Suprapubic skin (tissue), 4 donors: ENCODE measurements around the gene ERC2. TPM values are rescaled to one million over a fixed set of nuclear protein-coding genes. Genes with fewer than 3 reads are reported as not detected.
A peak's percentile ranks its signal among the peaks of the same experiment; 100 is the strongest.

ENCODE experiments used
- DNase-seq, 2 donors: peaks; one replicate each; pipeline ENCODE4 v3.0.0-alpha.2; 2019; ENCODE audit warnings: low spot score in 2 of 2
- H3K27ac ChIP-seq: fragments of 200-600 bp; sonication (generic); one replicate; pipeline ENCODE4 v1.5.1; 2019
- H3K27me3 ChIP-seq: fragments of 200-600 bp; sonication (generic); one replicate; pipeline ENCODE4 v1.5.1; 2019
- H3K36me3 ChIP-seq: fragments of 200-600 bp; sonication (generic); one replicate; pipeline ENCODE4 v1.5.1; 2019
- H3K4me1 ChIP-seq: fragments of 200-600 bp; sonication (generic); one replicate; pipeline ENCODE4 v1.5.1; 2019
- H3K4me3 ChIP-seq: fragments of 200-600 bp; sonication (generic); one replicate; pipeline ENCODE4 v1.5.1; 2019; ENCODE audit warnings: mild to moderate bottlenecking
- H3K9me3 ChIP-seq: fragments of 200-600 bp; sonication (generic); one replicate; pipeline ENCODE4 v1.5.1; 2019
- CTCF ChIP-seq, 2 donors: fragments of 200-600 bp in 1 of 2; fragments of 450-650 bp in 1 of 2; sonication (generic) in 1 of 2; IDR thresholded peaks; one replicate each; pipeline ENCODE4 v1.5.1; 2016 to 2019; ENCODE audit warnings: antibody characterized with exemption in 2 of 2, mild to moderate bottlenecking in 1 of 2, moderate library complexity in 1 of 2
- EP300 ChIP-seq: sonication (generic); formaldehyde crosslinking; IDR thresholded peaks from one replicate; pipeline ENCODE4 v1.6.1; 2017; ENCODE audit warnings: antibody characterized with exemption
- POLR2A ChIP-seq, 2 donors: fragments of 450-650 bp; IDR thresholded peaks; one replicate each; pipeline ENCODE4 v1.6.1; 2017; ENCODE audit warnings: antibody characterized with exemption in 2 of 2, mild to moderate bottlenecking in 2 of 2, moderate library complexity in 2 of 2
- POLR2AphosphoS5 ChIP-seq, 3 donors: sonication (generic); formaldehyde crosslinking; IDR thresholded peaks; one replicate each; pipeline ENCODE4 v1.6.1; 2017; ENCODE audit warnings: antibody characterized with exemption in 3 of 3
- WGBS: methylation state at CpG from one replicate; pipeline ENCODE4 v1.1.5; 2018; 5-methylcytosine and 5-hydroxymethylcytosine counted together
- total RNA-seq, 4 donors: library from RNA; depleted of rRNA; stranded (reverse); fragments of >200 nt; gene quantifications; one replicate each; pipeline ENCODE4 v1.1.0, GENCODE V29; 2016

The ERC2 gene
- total RNA-seq, 4 donors from 2014 or later, result 0.21 TPM; not detected in 3

- TF ChIP-seq CTCF (IDR thresholded peaks at IDR 0.05) (no peak), POLR2A (IDR thresholded peaks at IDR 0.05) (no peak), POLR2AphosphoS5 (IDR thresholded peaks at IDR 0.05) (no peak), EP300 (no peak)
- H3K36me3 ChIP-seq, result no peaks in the 10 kb centered on the region
- peaks cover 66% of the 10 kb centered on the region for H3K4me1 ChIP-seq
- WGBS, result under 1% methylated on average over 28 of the region's 71 CpGs
- DNase-seq, result peak in 1 of 2 donors; percentile 56
- H3K27ac ChIP-seq, result peak overlapping the region; percentile 49
- H3K9me3 ChIP-seq, result no peaks in the 10 kb centered on the region
- peak overlapping the region; percentile 88 for H3K4me3 ChIP-seq
- H3K27me3 ChIP-seq, result peaks cover 43% of the 10 kb centered on the region
Measured at GRCh38 chr3:55487381-55488241, 980.7 kb downstream of the ERC2 start.

GRCh38 chr3:55486857-55487380 lies 981.3 kb downstream of the ERC2 start, which contains the start of gene WNT5A:
TSS of gene WNT5A (minus strand) at chr3:55487306. CDS start at chr3:55486985, 321 bp downstream.
- peak within 1 kb of the TSS; percentile 88 for H3K4me3 ChIP-seq
- WGBS, result under 1% methylated on average over 43 of the region's 52 CpGs
- H3K27me3 ChIP-seq, result peaks cover 50% of the 10 kb centered on the region
- H3K4me1 ChIP-seq, result peaks cover 73% of the 10 kb centered on the region
- no peaks in the 10 kb centered on the region for H3K9me3 ChIP-seq
- no peaks in the 10 kb centered on the region for H3K36me3 ChIP-seq
- DNase-seq, result peak in 1 of 2 donors; percentile 59
- H3K27ac ChIP-seq, result peak within 1 kb of the TSS; percentile 49
- TF ChIP-seq EP300, result no peak
- TF ChIP-seq POLR2A (IDR thresholded peaks at IDR 0.05), result no peak
- no peak for TF ChIP-seq POLR2AphosphoS5 (IDR thresholded peaks at IDR 0.05)
- no peak for TF ChIP-seq CTCF (IDR thresholded peaks at IDR 0.05)

- no peak for TF ChIP-seq CTCF (IDR thresholded peaks at IDR 0.05)
- TF ChIP-seq POLR2AphosphoS5 (IDR thresholded peaks at IDR 0.05), result no peak
- no peak for TF ChIP-seq EP300
- no peak for TF ChIP-seq POLR2A (IDR thresholded peaks at IDR 0.05)
- WGBS, result 3% methylated on average over 26 of the region's 49 CpGs
- peaks cover 54% of the 10 kb centered on the region for H3K27me3 ChIP-seq
- H3K9me3 ChIP-seq, result no peaks in the 10 kb centered on the region
- H3K27ac ChIP-seq, result peak overlapping the region; percentile 42
- peak overlapping the region; percentile 88 for H3K4me3 ChIP-seq
- peaks cover 74% of the 10 kb centered on the region for H3K4me1 ChIP-seq
- no peaks in the 10 kb centered on the region for H3K36me3 ChIP-seq
- DNase-seq, result peak in 1 of 2 donors; percentile 58
Measured at GRCh38 chr3:55486101-55486856, 982.0 kb downstream of the ERC2 start.

- TF ChIP-seq POLR2AphosphoS5 (IDR thresholded peaks at IDR 0.05), result no peak
- TF ChIP-seq CTCF (IDR thresholded peaks at IDR 0.05), result peak in 1 of 2 donors; percentile 92
- no peak for TF ChIP-seq POLR2A (IDR thresholded peaks at IDR 0.05)
- TF ChIP-seq EP300, result no peak
- DNase-seq, result peak in 1 of 2 donors; percentile 77
- H3K36me3 ChIP-seq, result no peaks in the 10 kb centered on the region
- H3K9me3 ChIP-seq, result no peaks in the 10 kb centered on the region
- WGBS, result 16% methylated on average over 46 of the region's 57 CpGs
- peaks cover 71% of the 10 kb centered on the region for H3K4me1 ChIP-seq
- no peak overlapping the region for H3K27ac ChIP-seq
- peak overlapping the region; percentile 88 for H3K4me3 ChIP-seq
- H3K27me3 ChIP-seq, result peaks cover 54% of the 10 kb centered on the region
Measured at GRCh38 chr3:55484801-55485791, 983.2 kb downstream of the ERC2 start.
